GM10266 (cell line): Measurements from ENCODE around the gene RCOR2.
A peak's percentile ranks its signal among the peaks of the same experiment; 100 is the strongest.

Experiments
- DNase-seq: peaks from one replicate; pipeline ENCODE4 v3.0.0; 2012; ENCODE audit errors: extremely low spot score
- TF ChIP-seq, protein P1 (sequence below): IDR thresholded peaks from 2 replicates; pipeline ENCODE4 v1.5.1; 2012; ENCODE audit warnings: mild to moderate bottlenecking, low read depth; ENCODE audit not compliant: control insufficient read depth, insufficient read depth; ENCODE audit errors: missing control alignments

Gene RCOR2

DNA sequence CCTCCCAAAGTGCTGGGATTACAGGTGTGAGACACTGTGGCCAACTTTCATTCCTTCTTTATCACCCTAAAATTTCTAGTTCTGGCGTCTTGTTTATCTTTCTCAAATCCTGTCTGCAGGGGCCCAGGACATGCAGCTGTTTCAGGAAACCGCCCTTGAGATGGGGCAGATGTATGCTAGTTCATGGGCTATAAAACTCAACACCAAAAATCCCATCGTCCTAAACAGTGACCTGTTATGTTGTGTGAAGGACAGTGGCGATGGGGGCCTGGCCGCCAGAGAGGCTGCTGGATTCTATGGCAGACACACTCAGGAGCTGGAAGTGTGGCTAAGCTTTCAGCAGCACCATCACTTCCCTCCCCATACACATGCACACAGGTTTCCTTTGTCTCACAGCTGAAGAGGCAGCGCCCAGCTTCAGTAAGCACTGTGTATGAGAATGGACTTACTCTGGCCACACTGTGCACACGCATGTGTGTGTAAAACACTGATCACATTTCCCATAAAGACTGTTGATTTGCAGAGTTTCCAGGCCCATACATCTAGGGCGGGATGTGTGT is 41.4 kb downstream of the RCOR2 start:
- TF ChIP-seq, protein P1, sequence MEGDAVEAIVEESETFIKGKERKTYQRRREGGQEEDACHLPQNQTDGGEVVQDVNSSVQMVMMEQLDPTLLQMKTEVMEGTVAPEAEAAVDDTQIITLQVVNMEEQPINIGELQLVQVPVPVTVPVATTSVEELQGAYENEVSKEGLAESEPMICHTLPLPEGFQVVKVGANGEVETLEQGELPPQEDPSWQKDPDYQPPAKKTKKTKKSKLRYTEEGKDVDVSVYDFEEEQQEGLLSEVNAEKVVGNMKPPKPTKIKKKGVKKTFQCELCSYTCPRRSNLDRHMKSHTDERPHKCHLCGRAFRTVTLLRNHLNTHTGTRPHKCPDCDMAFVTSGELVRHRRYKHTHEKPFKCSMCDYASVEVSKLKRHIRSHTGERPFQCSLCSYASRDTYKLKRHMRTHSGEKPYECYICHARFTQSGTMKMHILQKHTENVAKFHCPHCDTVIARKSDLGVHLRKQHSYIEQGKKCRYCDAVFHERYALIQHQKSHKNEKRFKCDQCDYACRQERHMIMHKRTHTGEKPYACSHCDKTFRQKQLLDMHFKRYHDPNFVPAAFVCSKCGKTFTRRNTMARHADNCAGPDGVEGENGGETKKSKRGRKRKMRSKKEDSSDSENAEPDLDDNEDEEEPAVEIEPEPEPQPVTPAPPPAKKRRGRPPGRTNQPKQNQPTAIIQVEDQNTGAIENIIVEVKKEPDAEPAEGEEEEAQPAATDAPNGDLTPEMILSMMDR: no peak
- DNase-seq: no peak

DNA sequence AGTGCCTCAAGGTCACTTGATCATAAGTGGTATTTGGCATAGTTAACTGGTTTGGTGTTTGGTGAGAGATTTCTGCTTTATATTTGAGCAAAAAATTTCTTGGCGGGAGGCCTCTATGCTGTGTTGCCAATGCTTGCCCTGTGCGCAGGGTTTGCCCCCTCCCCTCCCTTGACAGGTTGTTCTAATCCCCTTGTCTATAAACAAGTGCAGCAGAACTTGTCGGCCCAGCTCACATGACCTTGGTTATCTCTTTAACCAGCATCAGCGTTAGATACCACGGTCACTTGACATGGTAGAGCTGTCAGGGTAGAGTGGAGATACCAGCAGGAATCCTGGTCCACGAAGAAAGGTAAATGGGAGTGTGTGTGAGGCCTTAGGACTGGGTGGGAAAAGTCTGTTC is 42.5 kb downstream of the RCOR2 start:
- no peak for DNase-seq
- TF ChIP-seq, protein P1: no peak

DNA sequence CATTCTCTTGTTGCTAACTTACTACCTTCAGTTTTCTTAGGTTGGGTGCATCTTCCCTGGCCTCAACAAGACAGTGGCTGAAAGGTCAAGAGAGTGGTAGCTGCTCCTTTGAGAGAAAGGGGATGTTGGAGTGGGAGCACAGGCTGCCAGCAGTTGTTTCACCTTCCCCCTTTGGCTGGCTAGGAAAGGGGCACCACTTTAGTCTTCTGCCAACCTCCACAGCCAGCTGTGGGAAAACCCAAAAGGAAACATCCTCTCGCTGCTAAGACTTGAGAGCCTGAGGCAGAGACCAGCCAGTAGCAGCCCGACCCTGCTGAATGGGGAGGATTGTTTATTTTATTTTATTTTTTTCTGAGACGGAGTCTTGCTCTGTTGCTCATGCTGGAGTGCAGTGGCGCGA is 43.7 kb downstream of the RCOR2 start:
- no peak for DNase-seq
- TF ChIP-seq, protein P1: no peak

DNA sequence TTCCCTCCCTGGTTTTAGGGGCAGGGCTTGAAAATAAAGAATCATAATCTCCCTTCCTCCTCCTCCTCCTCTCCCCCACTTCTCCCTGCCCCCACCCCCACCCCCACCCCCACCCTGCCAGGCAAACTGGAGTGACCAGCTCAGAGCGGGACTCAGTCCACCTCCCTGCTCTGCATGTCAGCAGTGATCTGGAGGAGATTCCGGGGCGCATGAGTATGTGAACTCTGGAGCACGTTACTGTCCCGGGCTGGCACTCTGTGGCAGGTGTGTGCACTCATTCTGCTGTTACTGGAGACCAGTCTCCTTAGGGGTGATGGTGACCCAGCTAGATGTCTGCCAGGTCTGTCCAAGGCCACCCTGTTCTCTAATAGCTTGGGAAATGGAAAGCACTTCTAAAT is 44.2 kb downstream of the RCOR2 start:
- TF ChIP-seq, protein P1: no peak

DNA sequence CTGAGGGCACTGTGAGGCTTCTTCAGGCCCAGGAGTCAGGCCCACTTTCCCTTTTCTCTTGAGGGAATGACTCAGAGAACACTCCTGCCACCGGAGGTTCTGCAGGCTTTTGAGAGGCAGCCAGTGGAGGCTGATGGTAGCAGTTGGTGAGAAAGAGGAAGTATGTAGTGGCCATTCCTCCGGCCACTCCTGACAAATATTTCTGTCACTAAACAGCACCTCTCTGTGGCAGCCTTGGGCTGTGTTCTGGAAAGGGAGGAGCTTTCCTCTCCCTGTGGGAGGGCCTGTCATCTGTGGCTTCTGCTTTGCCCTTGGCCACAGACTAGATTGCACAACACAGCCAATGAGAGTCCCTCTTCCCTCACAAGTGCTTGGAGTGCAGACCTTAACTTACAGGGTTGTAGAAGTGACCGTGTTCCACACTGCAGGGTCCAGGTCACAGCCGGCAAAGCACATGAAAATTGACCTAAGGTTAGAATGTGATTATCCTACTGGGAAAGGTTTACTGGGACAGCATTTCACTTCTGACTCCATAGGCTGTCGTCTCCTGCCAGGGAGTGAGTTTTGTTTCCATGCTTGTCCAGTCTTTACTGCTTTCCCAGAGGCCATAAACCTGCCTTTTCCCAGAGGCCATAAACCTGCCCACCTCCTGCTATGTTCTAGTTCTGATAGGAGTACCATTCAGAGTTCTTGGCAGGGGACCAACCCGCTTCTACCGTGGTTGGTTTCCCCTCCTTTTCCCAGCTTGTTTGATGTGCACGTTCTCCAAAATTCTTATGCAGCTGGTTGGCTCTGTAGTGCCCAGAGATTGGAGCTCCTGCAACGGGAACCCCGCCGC is 44.8 kb downstream of the RCOR2 start:
- peak; percentile 77 for DNase-seq
- TF ChIP-seq, protein P1: peak; percentile 76

More for the DNA sequence above, 44.2 kb downstream of the RCOR2 start:
- no peak for DNase-seq

DNA sequence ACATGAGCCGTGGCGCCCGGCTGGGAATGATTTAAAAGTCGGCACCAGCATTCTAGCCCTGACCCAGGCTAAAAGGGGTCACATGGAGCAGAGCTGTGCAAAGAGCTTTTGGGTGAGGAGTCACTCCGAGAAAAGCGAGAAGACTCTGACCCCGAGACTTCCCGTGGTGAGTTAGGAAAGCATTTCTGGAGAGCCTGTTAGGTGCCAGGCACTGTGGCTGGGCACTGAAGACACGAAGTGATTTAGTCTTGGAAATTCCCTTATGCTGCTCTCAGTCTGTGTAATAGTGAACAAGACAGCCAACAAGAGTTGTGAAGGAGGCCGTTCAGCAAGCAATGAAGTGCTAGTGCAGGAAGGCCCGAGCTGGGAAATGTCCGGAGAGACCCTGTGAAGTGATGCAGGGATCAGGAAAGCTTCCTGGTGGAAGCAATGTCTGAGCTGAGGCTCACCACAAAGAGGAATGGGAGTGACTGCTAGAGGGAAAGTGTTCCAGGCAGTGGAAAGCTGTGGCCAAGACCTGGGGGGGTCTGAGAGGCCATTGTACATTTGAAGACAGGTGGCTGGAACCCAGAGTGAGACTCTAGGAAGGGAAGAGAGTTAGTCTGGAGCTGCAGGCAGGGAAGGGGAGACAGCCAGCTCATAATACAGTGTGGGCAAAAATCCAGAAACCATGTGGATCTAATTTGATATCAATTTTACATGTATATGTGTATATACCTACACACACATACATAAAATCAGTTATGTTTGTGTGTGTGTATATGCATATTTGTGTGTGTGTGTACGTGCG is 46.4 kb downstream of the RCOR2 start:
- no peak for DNase-seq
- TF ChIP-seq, protein P1: no peak
